HCT116 (cell line): ENCODE measurements around the gene BYSL.
A peak's percentile ranks its signal among the peaks of the same experiment; 100 is the strongest.

ENCODE experiments used
- CEBPB ChIP-seq: IDR thresholded peaks from 2 replicates; pipeline ENCODE4 v1.6.1; 2012; ENCODE audit warnings: low read depth
- EZH2 ChIP-seq: fragments of 200-600 bp; sonication (generic); IDR thresholded peaks from 2 replicates; pipeline ENCODE4 v1.6.1; 2017; ENCODE audit warnings: antibody characterized with exemption, mixed run types
- EZH2phosphoT487 ChIP-seq: fragments of 200-600 bp; IDR thresholded peaks from 2 replicates; pipeline ENCODE4 v1.6.1; 2018; ENCODE audit warnings: antibody characterized with exemption, borderline replicate concordance
- JUND ChIP-seq: IDR thresholded peaks from 2 replicates; pipeline ENCODE4 v1.6.1; 2012
- POLR2A ChIP-seq: IDR thresholded peaks from 2 replicates; pipeline ENCODE4 v1.7.0; 2011; ENCODE audit warnings: borderline replicate concordance; ENCODE audit not compliant: insufficient read depth, insufficient read length; ENCODE audit errors: extremely low read depth
- POLR2AphosphoS5 ChIP-seq: IDR thresholded peaks from 2 replicates; pipeline ENCODE4 v1.6.1; 2011; ENCODE audit warnings: mild to moderate bottlenecking, low read depth, low read length, moderate library complexity
- SIN3A ChIP-seq: IDR thresholded peaks from 2 replicates; pipeline ENCODE4 v1.6.1; 2012; ENCODE audit warnings: low read depth
- ZFX ChIP-seq: fragments of 450-650 bp; IDR thresholded peaks from 2 replicates; pipeline ENCODE4 v1.6.1; 2017
- ZNF274 ChIP-seq: fragments of 200-500 bp; sonication (Bioruptor generic); IDR thresholded peaks from 2 replicates; pipeline ENCODE4 v1.6.1; 2014; ENCODE audit warnings: mild to moderate bottlenecking, low read depth, low read length, inconsistent platforms
- TF ChIP-seq, protein P1 (sequence below), 3 experiments: fragments of 200-600 bp in 1 of 3; sonication (generic) in 1 of 3; IDR thresholded peaks in 2 of 3; conservative IDR thresholded peaks in 1 of 3; 2 replicates each; pipeline ENCODE4 v1.5.1; 2012 to 2017; ENCODE audit warnings: low read depth in 2 of 3, low read length in 2 of 3, antibody characterized with exemption in 1 of 3, borderline replicate concordance in 1 of 3, control low read depth in 1 of 3, mild to moderate bottlenecking in 1 of 3, mixed read lengths in 1 of 3, mixed run types in 1 of 3, moderate library complexity in 1 of 3; ENCODE audit not compliant: insufficient read depth in 1 of 3
- TF ChIP-seq, protein P2 (sequence below): IDR thresholded peaks from 2 replicates; pipeline ENCODE4 v1.6.1; 2012

- no peak for TF ChIP-seq EZH2phosphoT487
- TF ChIP-seq JUND, result peak; percentile 71
- no peak for TF ChIP-seq POLR2A
- TF ChIP-seq, protein P1, sequence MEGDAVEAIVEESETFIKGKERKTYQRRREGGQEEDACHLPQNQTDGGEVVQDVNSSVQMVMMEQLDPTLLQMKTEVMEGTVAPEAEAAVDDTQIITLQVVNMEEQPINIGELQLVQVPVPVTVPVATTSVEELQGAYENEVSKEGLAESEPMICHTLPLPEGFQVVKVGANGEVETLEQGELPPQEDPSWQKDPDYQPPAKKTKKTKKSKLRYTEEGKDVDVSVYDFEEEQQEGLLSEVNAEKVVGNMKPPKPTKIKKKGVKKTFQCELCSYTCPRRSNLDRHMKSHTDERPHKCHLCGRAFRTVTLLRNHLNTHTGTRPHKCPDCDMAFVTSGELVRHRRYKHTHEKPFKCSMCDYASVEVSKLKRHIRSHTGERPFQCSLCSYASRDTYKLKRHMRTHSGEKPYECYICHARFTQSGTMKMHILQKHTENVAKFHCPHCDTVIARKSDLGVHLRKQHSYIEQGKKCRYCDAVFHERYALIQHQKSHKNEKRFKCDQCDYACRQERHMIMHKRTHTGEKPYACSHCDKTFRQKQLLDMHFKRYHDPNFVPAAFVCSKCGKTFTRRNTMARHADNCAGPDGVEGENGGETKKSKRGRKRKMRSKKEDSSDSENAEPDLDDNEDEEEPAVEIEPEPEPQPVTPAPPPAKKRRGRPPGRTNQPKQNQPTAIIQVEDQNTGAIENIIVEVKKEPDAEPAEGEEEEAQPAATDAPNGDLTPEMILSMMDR (IDR thresholded peaks at IDR 0.05 in 2 of 3, conservative IDR thresholded peaks at IDR 0.05 in 1 of 3; ENCODE audit: borderline replicate concordance in 1 of 3, insufficient read depth in 1 of 3, low read depth in 2 of 3, low read length in 2 of 3), result no peak
- no peak for TF ChIP-seq EZH2
- no peak for TF ChIP-seq ZFX
- TF ChIP-seq, protein P2, sequence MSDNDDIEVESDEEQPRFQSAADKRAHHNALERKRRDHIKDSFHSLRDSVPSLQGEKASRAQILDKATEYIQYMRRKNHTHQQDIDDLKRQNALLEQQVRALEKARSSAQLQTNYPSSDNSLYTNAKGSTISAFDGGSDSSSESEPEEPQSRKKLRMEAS, result no peak; the same call in 1 of the 2 replicates
- TF ChIP-seq SIN3A, result peak; percentile 57; the same call in 1 of the 2 replicates
- no peak for TF ChIP-seq ZNF274
- TF ChIP-seq CEBPB, result peak; percentile 71
- TF ChIP-seq POLR2AphosphoS5, result no peak
Observed at GRCh38 chr6:41917528-41917927, 3.8 kb upstream of the BYSL start.
